Fibroblast of the aortic adventitia (primary cell): ENCODE results near the gene PVALEF. TPM values are rescaled to one million over a fixed set of nuclear protein-coding genes. Genes with fewer than 3 reads are reported as not detected.

Experiments used
- DNase-seq: peaks from one replicate; pipeline ENCODE4 v3.0.0-alpha.2; 2010; ENCODE audit warnings: low read depth
- H3K4me3 ChIP-seq: 2 replicates; pipeline ENCODE4 v1.5.1; 2011; ENCODE audit warnings: low read depth, mild to moderate bottlenecking, control low read depth, low read length, moderate library complexity
- CTCF ChIP-seq: IDR thresholded peaks from 2 replicates; pipeline ENCODE4 v1.5.1; 2011; ENCODE audit warnings: mild to moderate bottlenecking, low read length, control low read depth, inconsistent platforms; ENCODE audit not compliant: insufficient read depth
- total RNA-seq: library from RNA; depleted of rRNA; stranded (reverse); fragments of >200 nt; gene quantifications from 2 replicates; pipeline ENCODE4 v1.2.3, GENCODE V29; 2012; ENCODE audit warnings: low replicate concordance

PVALEF gene
- total RNA-seq, 1 donor: not detected

DNA sequence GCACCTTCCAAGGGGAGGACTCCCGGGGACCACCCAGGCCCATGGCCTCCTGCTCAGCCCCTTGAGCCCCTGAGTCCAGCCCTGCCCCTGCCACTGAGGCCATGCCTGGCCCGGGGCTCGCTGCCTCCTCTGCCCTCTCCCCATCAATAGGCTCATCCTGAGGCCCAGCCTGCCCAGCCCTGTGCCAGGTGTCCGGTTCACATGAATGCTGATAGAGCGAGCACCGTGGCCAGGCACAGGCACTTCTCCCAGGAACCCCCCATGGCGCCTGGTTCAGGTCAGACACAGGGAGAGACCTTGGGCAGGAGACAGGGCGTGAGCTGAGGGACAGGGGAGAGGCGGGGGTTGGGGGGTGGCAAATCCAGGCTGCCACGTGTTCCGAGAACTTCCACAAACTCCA lies 2.8 kb upstream of the PVALEF start:
- no peak overlapping the region for H3K4me3 ChIP-seq
- no peak for DNase-seq
- TF ChIP-seq CTCF: no peak

- DNase-seq: no peak
- no peak overlapping the region for H3K4me3 ChIP-seq
- no peak for TF ChIP-seq CTCF
Measured at GRCh38 chr17:81163051-81163695, 2.1 kb upstream of the PVALEF start.

DNA sequence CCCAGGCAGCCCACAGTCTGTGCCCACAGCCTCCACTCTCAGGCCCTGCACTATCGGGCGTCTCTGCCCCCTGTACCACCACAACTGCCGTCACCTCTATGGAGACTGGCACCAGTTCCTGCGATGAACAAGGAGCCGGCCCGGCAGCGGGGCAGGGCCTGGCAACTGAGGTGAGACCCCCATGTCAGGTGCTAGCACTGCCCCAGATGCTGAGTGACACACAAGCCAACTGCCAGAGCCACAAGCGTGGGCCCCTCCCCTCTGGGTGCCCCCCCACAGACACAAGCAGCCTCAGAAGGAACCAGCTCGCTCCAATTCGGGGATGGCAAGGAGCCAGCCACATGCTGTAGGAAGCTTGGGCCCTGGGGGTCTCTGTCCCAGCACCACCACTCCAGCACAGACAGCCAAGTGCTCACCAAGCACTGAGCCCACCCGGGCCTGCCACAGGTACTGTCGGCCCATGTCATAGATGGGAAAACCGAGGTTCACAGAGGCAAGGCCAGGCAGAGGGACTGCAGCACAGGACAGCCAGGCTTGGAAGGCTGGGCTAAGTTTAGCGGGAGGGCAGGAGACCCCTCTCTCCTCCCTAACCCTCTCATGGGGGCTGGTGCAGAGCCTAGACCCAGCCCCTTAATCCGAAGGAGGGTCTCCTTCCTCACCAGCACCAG lies 1.5 kb upstream of the PVALEF start:
- no peak overlapping the region for H3K4me3 ChIP-seq
- TF ChIP-seq CTCF: no peak
- DNase-seq: no peak

DNA sequence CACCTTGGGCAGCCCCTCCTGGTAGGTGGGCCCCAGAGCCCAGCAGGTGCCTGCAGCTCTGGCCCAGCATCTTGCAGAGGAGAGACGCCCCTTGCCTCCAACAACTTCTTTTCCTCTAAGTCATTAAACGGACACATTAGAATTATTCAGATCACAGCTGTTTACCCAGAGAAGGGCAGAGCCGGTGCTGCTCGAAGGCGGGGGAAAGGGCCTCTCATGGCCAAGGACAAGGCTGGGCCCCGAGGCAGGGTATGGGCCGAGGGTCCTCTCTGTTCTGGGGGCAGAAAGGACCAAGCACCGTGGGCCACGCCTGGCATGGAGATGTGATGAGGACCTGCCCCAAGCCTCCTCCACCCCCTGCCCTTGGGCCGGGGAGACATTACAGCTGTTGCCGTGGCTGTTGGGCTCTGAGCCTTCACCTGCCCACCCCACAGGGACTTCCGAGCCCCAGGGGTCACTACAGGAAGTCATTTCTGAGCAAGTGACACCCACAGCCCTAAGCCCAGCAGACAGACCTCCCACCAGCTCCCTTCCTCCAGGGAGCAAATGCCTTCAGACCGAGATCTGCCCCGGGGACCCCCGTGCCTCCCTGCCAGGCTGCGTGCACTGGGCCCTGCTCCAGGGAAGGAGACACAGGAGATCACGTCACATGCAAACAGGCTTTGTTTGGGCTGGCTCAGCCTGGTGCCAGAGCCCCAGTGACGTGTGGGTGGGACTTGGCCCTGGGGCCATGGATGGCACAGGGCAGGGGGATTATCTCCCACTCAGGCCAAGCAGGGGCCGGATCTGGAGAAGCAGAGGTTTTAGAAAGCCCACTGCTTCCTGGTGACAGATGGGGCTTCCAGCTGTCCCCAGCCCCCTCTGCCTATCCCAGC lies 699 bp upstream of the PVALEF start:
- no peak overlapping the region for H3K4me3 ChIP-seq
- no peak for DNase-seq
- no peak for TF ChIP-seq CTCF

DNA sequence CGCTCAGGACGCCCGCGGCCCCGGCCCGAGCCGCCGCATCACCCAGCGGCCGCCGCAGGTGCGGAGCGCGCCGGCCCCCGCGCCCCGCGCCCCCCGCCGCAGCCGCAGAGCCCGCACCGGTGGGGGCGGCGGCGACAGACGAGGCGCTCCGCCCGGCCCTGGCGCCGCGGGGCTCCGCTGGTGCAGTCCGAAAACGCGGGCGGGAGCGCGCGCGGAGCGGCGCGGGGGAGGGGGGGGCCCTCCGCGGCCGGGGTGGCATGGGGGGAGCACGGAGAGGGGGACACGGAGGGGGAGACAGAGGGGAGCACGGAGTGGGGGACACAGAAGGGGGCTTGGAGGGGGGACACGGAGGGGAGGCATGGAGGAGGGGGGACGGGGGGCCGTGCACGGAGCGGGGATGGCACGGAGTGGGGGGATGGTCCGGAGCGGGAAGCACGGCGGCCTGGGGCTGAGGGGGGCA lies 756 bp downstream of the PVALEF start, which contains the start of gene AATK:
Gene AATK, minus strand, starts transcription at position 189 of the 460 bp plus-strand sequence. CDS start 229 bp downstream, outside the sequence.
- peak within 1 kb of the TSS; percentile 31 for H3K4me3 ChIP-seq
- TF ChIP-seq CTCF: no peak
- no peak for DNase-seq

DNA sequence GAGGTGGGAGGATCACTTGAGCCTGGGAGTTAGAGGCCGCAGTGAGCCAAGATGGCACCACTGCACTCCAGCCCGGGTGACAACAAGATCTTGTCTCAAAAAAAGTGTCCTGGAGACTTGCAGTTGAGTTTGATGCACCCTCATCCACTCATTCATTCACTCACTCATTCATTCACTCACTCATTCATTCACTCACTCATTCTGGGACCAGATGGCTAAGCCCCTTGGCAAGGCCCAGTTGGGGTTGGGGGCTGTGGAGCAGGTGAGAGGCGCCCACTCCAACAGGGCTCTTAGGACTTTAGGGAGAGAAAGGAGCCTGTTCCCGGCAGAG lies 1.9 kb downstream of the PVALEF start:
- TF ChIP-seq CTCF: no peak
- H3K4me3 ChIP-seq: no peak overlapping the region
- no peak for DNase-seq
